ENCODE results near the gene JMJD1C. TPM values are rescaled to one million over a fixed set of nuclear protein-coding genes. Genes with fewer than 3 reads are reported as not detected.

The JMJD1C gene
- total and polyA plus RNA-seq, 12 donors, result 36.0 to 124 (median 57.2) TPM

DNA sequence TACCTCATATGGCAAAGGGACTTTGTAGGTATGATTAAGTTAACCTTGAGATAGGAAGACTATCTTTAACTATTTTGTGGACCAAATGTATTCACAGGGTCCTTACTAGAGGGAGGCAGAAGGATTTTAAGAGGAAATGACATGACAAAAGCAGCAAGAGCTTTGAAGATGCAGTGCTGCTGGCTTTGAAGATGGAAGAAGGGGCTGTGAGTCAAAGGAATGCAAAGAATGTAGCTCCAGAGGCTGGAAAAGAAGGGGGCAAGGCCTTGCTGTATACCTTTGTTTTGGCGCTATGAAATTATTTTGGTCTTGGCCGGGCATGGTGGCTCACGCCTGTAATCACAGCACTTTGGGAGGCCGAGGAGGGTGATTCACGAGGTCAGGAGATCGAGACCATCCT, 335.9 kb downstream of the JMJD1C start:
- H3K27me3 ChIP-seq, result no peaks in the 10 kb centered on the region
- intact Hi-C loops (cut with DNase I), result no loop called here
- TF ChIP-seq POLR2A (IDR thresholded peaks at IDR 0.05) (no peak), CTCF (IDR thresholded peaks at IDR 0.05) (no peak)
- peaks cover 7 to 14% of the 10 kb centered on the region in 2 donors for H3K4me1 ChIP-seq (replicated peaks in 1 of 2)
- no peak overlapping the region for H3K27ac ChIP-seq
- 78 to 88% (median 81%) methylated on average over 6 of the region's 6 CpGs for WGBS, 4 donors
- H3K36me3 ChIP-seq (replicated peaks in 1 of 2), result no peaks in the 10 kb centered on the region
- DNase-seq, result no peak
- H3K9me3 ChIP-seq (replicated peaks in 1 of 3), result no peaks in the 10 kb centered on the region
- H3K4me3 ChIP-seq, result no peak overlapping the region

DNA sequence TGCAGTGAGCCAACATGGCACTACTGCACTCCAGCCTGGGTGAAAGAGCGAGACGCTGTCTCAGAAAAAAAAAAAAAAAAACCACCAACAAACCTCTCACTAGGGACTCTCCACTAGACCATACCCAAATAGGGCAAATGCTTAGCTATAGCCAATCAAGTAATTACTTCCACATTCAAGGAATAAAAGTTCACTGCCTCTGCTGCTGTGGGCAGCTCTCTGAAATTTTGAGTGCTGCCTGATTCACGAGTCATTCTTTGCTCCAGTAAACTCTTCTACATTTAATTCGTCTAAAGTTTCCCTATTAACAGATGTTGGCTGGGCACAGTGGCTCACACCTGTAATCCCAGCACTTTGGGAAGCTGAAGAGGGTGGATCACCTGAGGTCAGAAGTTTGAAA, 337.3 kb downstream of the JMJD1C start:
- WGBS, 4 donors, result 75 to 82% (median 78%) methylated on average over 4 of the region's 4 CpGs
- Histone ChIP-seq H3K36me3 (replicated peaks in 1 of 2) (no peaks in the 10 kb centered on the region), H3K27ac (no peak overlapping the region), H3K4me1 (replicated peaks in 1 of 2) (peaks cover 0 to 4% of the 10 kb centered on the region in 2 donors), H3K4me3 (no peak overlapping the region), H3K27me3 (no peaks in the 10 kb centered on the region), H3K9me3 (replicated peaks in 1 of 3) (no peaks in the 10 kb centered on the region)
- TF ChIP-seq POLR2A (IDR thresholded peaks at IDR 0.05) (no peak), CTCF (IDR thresholded peaks at IDR 0.05) (no peak)
- intact Hi-C loops (cut with DNase I), result no loop called here
- no peak for DNase-seq

GRCh38 chr10:63125459-63125858, 340.3 kb downstream of the JMJD1C start:
- H3K9me3 ChIP-seq (replicated peaks in 1 of 3), result no peaks in the 10 kb centered on the region
- intact Hi-C loops (cut with DNase I), result no loop called here
- TF ChIP-seq POLR2A (IDR thresholded peaks at IDR 0.05), result no peak
- no peak for TF ChIP-seq CTCF (IDR thresholded peaks at IDR 0.05)
- no peak overlapping the region for H3K4me3 ChIP-seq
- no peaks in the 10 kb centered on the region for H3K4me1 ChIP-seq (replicated peaks in 1 of 2)
- H3K36me3 ChIP-seq (replicated peaks in 1 of 2), result no peaks in the 10 kb centered on the region
- H3K27ac ChIP-seq, result no peak overlapping the region
- 65 to 83% (median 74%) methylated on average over 2 of the region's 2 CpGs for WGBS, 4 donors
- DNase-seq, result no peak
- no peaks in the 10 kb centered on the region for H3K27me3 ChIP-seq

DNA sequence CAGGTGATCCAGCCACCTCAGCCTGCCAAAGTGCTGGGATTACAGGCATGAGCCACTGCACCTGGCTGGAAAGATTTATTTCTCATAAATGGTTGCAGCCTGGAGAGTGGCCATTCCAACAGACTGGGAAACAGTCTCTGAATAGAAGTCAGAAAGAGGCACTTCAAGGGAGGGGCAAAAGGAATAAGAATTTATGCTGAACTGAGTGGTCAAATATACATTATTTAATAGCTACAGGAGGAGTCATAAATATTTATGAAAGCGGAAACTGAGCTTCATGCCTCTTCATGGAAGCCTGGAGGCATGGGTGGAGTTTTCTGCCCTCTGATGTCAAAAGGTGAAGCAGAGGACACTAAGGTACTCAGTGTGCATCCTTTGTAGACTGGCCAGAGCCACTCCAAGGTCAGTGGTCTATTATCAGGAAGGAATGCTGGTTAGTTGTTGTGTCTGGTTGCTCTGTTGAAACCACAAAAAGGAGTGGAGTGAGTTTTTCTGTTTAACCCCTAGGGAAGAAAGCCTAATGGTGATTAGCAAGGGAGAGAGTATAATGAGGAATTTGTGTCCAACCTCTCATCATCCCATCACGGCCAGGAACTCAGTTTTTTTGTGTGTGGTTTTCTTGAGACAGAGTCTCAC, 341.9 kb downstream of the JMJD1C start:
- 68 to 86% (median 76%) methylated on average over 2 of the region's 2 CpGs for WGBS, 4 donors
- intact Hi-C loops (cut with DNase I), result no loop called here
- no peak overlapping the region for H3K4me3 ChIP-seq

More for the DNA sequence above, 341.9 kb downstream of the JMJD1C start:
- Histone ChIP-seq H3K4me1 (replicated peaks in 1 of 2) (no peaks in the 10 kb centered on the region), H3K36me3 (replicated peaks in 1 of 2) (no peaks in the 10 kb centered on the region), H3K27ac (no peak overlapping the region), H3K27me3 (no peaks in the 10 kb centered on the region), H3K9me3 (replicated peaks in 1 of 3) (no peaks in the 10 kb centered on the region)
- no peak for TF ChIP-seq POLR2A (IDR thresholded peaks at IDR 0.05)
- no peak for TF ChIP-seq CTCF (IDR thresholded peaks at IDR 0.05)
- no peak for DNase-seq

Data from adrenal gland (tissue), 12 donors.